PFSK-1 (cell line): Measurements from ENCODE around the gene RBP3.

ENCODE experiments used
- POLR2AphosphoS5 ChIP-seq: IDR thresholded peaks from 2 replicates; pipeline ENCODE4 v1.6.1; 2012; ENCODE audit warnings: low read depth, mild to moderate bottlenecking, control low read depth, low read length, moderate library complexity
- REST ChIP-seq, 2 experiments: IDR thresholded peaks; 2 replicates each; pipeline versions ENCODE4 v1.6.1 to v1.8.0; 2011 to 2012; ENCODE audit warnings: low read depth in 2 of 2, low read length in 2 of 2, control low read depth in 1 of 2, inconsistent platforms in 1 of 2, mild to moderate bottlenecking in 1 of 2, moderate library complexity in 1 of 2; ENCODE audit not compliant: insufficient read depth in 1 of 2
- SIN3A ChIP-seq: IDR thresholded peaks from 2 replicates; pipeline ENCODE4 v1.6.1; 2012; ENCODE audit warnings: mild to moderate bottlenecking, low read length, moderate library complexity, borderline replicate concordance; ENCODE audit not compliant: insufficient read depth
- TAF1 ChIP-seq: IDR thresholded peaks from 2 replicates; pipeline ENCODE4 v1.6.1; 2012; ENCODE audit warnings: low read length, control low read depth, borderline replicate concordance; ENCODE audit not compliant: insufficient read depth

DNA sequence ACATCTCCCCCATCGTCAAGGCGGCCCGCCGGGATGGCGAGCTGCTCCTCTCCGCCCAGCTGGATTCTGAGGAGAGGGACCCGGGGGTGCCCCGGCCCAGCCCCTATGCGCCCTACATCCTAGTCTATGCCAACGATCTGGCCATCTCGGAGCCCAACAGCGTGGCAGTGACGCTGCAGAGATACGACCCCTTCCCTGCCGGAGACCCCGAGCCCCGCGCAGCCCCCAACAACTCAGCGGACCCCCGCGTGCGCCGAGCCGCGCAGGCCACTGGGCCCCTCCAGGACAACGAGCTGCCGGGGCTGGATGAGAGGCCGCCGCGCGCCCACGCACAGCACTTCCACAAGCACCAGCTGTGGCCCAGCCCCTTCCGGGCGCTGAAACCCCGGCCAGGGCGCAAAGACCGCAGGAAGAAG is 38.1 kb upstream of the RBP3 start:
- no peak for TF ChIP-seq TAF1
- TF ChIP-seq REST (IDR thresholded peaks at IDR 0.05; ENCODE audit: insufficient read depth in 1 of 2, low read depth in 2 of 2, low read length in 2 of 2): no peak
- no peak for TF ChIP-seq POLR2AphosphoS5
- TF ChIP-seq SIN3A: no peak
